ENCODE data around the gene TRIM62.

GRCh38 chr1:33188572-33189275 lies 6.9 kb upstream of the TRIM62 start:
- TF ChIP-seq CTCF (IDR thresholded peaks at IDR 0.05; ENCODE audit: borderline replicate concordance, extremely low read depth, low read length, poor library complexity, severe bottlenecking) (no peak), EZH2 (IDR thresholded peaks at IDR 0.05; ENCODE audit: borderline replicate concordance, low read depth, low read length, severe bottlenecking) (no peak)

All from DND-41 (cell line).